ENCODE data around the gene LRRC2.
A peak's percentile ranks its signal among the peaks of the same experiment; 100 is the strongest.

Gene LRRC2

GRCh38 chr3:46574881-46575576, 8.9 kb upstream of the LRRC2 start:
- Mint-ChIP-seq H3K9me3 (no peaks in the 10 kb centered on the region), H3K27me3 (ENCODE audit: low read depth) (peaks cover 22% of the 10 kb centered on the region), H3K4me3 (no peak overlapping the region), H3K4me1 (ENCODE audit: low read depth) (peaks cover 2% of the 10 kb centered on the region), H3K27ac (no peak overlapping the region), H3K36me3 (ENCODE audit: low read depth) (peaks cover 2% of the 10 kb centered on the region)

GRCh38 chr3:46574243-46574646, 8.1 kb upstream of the LRRC2 start:
- Mint-ChIP-seq H3K4me3 (no peak overlapping the region), H3K4me1 (ENCODE audit: low read depth) (peaks cover 2% of the 10 kb centered on the region)

DNA sequence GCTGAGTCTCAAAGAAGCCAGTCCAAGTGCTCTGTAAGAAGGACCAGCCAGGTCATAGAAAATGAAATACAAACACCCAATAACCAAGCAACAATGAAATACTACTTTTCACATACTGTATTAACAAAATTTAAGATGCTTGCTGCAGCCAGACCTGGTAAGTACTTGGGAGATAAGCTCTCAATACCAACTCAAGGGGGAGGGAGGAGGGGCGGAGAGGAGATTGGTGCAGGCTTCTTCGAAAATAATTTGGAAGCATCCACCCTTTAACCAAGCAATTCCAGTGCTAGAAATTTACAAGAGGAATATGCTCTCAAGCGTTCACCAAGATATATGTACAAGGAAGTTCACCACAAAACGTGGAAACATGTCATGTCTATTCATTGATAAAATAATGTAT, 7.6 kb upstream of the LRRC2 start:
- H3K36me3 Mint-ChIP-seq (ENCODE audit: low read depth) = peaks cover 3% of the 10 kb centered on the region
- no peak overlapping the region for H3K27ac Mint-ChIP-seq
- H3K9me3 Mint-ChIP-seq = no peaks in the 10 kb centered on the region
- no peaks in the 10 kb centered on the region for H3K4me1 Mint-ChIP-seq (ENCODE audit: low read depth)
- peaks cover 29% of the 10 kb centered on the region for H3K27me3 Mint-ChIP-seq (ENCODE audit: low read depth)
- no peak overlapping the region for H3K4me3 Mint-ChIP-seq

More at GRCh38 chr3:46574243-46574646, 8.1 kb upstream of the LRRC2 start:
- peaks cover 26% of the 10 kb centered on the region for H3K27me3 Mint-ChIP-seq (ENCODE audit: low read depth)
- no peak overlapping the region for H3K27ac Mint-ChIP-seq
- H3K36me3 Mint-ChIP-seq (ENCODE audit: low read depth) = peaks cover 3% of the 10 kb centered on the region
- H3K9me3 Mint-ChIP-seq = no peaks in the 10 kb centered on the region

DNA sequence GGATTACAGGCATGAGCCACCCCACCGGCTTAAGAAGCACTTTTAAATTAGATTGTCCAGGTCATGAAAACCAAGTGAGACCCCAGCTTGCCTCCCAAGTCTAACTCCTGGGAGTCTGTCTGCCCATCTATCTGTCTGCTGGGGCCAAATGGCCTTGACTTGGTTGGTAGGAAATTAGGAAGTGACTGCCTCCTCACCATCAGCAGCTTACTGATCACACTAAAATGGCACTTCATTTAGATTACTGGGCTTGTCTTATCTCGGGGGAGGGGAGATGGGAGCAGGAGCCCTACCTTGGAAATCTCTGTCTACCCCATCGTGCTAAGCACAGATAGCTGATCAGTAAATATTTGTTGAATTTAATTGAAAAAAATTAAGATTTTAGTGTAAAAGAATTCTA, 5.6 kb upstream of the LRRC2 start:
- Mint-ChIP-seq H3K4me1 (ENCODE audit: low read depth) (no peaks in the 10 kb centered on the region), H3K4me3 (no peak overlapping the region), H3K9me3 (no peaks in the 10 kb centered on the region), H3K27me3 (ENCODE audit: low read depth) (peaks cover 41% of the 10 kb centered on the region), H3K36me3 (ENCODE audit: low read depth) (peaks cover 3% of the 10 kb centered on the region), H3K27ac (no peak overlapping the region)

GRCh38 chr3:46565607-46566039, 479 bp downstream of the LRRC2 start:
- peak overlapping the region; percentile 67 for H3K4me3 Mint-ChIP-seq
- peaks cover 13% of the 10 kb centered on the region for H3K4me1 Mint-ChIP-seq (ENCODE audit: low read depth)
- H3K27ac Mint-ChIP-seq = no peak overlapping the region
- peaks cover 6% of the 10 kb centered on the region for H3K36me3 Mint-ChIP-seq (ENCODE audit: low read depth)
- H3K27me3 Mint-ChIP-seq (ENCODE audit: low read depth) = peaks cover 74% of the 10 kb centered on the region
- H3K9me3 Mint-ChIP-seq = no peaks in the 10 kb centered on the region

- no peak overlapping the region for H3K27ac Mint-ChIP-seq
- H3K36me3 Mint-ChIP-seq (ENCODE audit: low read depth) = peaks cover 6% of the 10 kb centered on the region
- no peaks in the 10 kb centered on the region for H3K9me3 Mint-ChIP-seq
- H3K4me3 Mint-ChIP-seq = peak overlapping the region; percentile 67
- H3K27me3 Mint-ChIP-seq (ENCODE audit: low read depth) = peaks cover 74% of the 10 kb centered on the region
- H3K4me1 Mint-ChIP-seq (ENCODE audit: low read depth) = peaks cover 13% of the 10 kb centered on the region
These were observed 1.0 kb downstream of the LRRC2 start for GRCh38 chr3:46565077-46565476.

DNA sequence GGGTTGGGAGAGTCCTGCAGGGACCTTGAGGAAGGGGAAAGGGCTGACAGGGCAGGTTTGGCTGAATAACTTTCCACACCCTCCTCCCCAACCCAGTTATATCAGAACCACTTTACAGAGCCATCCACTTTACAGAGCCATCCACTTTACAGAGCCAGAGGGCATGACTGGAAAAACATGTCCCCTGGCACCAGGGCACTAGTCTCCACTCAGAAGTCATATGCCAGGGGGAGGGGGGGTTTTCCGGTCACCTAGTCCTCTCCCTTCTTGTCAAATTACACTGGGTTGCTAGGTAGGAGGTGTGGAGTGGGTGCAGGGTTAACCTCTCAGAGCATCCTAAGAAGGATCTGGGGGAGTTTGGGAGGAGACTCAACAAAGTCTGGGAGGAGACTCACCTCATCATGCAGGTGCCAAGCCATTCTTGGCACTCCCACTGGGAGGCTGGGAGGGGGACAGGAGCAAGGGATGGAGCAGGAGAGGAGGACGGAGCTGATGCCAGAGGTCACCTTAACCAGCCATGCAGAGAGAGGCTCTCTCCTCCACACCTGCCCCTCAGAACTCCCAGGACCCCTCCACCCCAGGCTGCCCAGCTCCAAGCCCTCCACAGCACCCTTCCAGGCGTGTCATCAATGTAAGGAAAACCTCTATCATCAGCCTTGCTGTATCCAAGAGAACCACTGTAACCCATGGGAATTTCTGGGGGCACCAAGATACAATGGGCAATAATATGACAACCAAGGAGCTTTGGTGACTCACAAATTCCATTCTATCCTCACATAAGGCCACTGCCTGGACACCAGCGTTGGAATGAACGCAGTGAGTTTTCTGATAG, 1.7 kb downstream of the LRRC2 start:
- Mint-ChIP-seq H3K27ac (no peak overlapping the region), H3K9me3 (no peaks in the 10 kb centered on the region), H3K36me3 (ENCODE audit: low read depth) (peaks cover 5% of the 10 kb centered on the region), H3K4me1 (ENCODE audit: low read depth) (peaks cover 13% of the 10 kb centered on the region), H3K27me3 (ENCODE audit: low read depth) (peaks cover 74% of the 10 kb centered on the region), H3K4me3 (no peak overlapping the region)

DNA sequence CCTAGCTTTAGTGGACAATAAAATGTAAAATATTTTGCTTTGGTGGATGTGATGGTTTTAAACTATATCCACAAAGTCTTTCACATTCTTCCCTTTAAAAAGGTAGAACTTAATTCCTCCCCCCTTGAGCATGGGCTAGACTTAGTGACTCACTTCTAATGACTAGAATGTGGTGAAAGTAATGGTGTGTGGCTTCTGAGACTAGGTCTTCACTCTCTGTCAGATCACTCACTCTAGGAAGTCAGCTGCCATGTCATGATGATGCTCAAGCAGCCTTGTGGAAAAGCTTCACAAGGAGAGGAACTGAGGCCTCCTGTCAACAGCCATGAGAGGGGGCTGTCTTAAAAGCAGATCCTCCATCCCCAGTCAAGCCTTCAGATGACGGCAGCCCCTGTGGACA, 4.2 kb downstream of the LRRC2 start:
- Mint-ChIP-seq H3K9me3 (no peaks in the 10 kb centered on the region), H3K27ac (no peak overlapping the region), H3K4me1 (ENCODE audit: low read depth) (peaks cover 23% of the 10 kb centered on the region), H3K4me3 (no peak overlapping the region), H3K27me3 (ENCODE audit: low read depth) (peaks cover 75% of the 10 kb centered on the region), H3K36me3 (ENCODE audit: low read depth) (peaks cover 5% of the 10 kb centered on the region)

- Mint-ChIP-seq H3K4me1 (ENCODE audit: low read depth) (peaks cover 23% of the 10 kb centered on the region), H3K4me3 (no peak overlapping the region), H3K9me3 (no peaks in the 10 kb centered on the region), H3K27ac (no peak overlapping the region), H3K27me3 (ENCODE audit: low read depth) (peaks cover 78% of the 10 kb centered on the region), H3K36me3 (ENCODE audit: low read depth) (peaks cover 5% of the 10 kb centered on the region)
These were observed 4.6 kb downstream of the LRRC2 start for GRCh38 chr3:46561511-46561910.

DNA sequence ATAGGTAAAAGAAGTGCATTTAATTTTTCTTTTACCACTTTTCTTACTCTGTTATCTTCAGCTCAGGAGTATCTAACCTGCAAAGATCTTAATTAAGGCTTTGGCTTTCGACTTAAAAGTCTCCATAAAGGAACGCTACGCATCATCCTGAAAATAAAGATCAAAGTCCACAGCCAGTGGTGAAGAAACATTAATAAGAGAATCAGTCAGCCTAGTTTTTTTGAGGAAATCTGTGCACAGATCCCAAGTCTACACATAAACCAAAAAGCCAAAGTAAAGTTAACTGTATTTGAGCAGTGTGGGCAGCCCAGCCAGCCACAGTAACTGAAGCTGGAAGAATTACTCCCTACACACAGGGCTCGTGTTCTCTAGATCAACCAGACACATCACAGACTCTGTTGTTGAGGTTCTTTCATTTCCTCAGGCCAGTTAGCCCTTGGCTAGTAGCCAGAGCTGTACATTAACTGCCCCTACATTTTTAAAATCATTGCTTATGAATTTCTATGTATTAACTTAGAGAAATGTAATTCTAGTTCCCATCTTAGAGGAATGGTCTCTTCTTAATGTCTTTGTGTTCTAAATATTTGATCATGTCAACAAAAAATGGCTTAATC, 6.9 kb downstream of the LRRC2 start:
- H3K9me3 Mint-ChIP-seq = no peaks in the 10 kb centered on the region

DNA sequence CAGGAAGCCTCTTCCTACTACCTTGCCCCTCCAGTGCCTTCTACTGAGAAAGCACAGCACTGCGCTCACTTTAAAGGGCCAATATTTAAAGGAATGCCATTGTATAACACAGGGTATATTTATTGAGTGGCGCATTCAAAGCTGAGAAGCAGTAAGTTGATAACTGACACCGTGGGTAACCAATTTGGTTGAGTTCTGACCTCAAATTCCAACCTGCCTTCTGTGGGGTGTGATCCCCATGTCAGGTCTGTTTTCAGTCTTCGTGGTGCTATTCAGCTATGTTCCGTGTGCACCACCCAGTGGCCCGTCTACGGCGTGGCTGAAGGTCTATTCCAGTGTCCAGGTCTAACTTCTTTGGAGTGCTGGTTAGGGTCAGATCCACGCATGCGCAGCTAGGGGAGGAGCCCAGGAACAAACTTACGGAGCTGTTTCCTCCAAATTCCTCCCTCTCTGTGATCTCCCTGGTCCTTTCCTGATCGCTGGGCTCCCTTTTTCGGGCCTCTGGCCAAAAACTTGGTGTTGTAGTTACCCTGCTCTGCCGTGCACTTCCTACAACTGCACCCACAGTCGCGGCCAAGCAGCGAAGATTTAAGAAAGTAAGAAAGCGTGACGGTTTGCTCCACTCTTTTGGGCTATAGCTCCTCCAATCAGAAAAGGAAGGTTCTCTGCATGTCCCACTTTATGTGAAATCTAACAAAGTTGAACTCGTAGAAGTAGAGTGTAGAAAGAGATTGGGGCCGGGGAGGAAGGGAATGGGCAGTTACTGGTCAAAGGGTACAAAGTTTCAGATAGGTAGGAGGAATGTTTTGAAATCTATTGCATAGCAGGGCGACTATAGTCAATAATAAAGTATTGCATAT, 7.7 kb downstream of the LRRC2 start:
- Mint-ChIP-seq H3K9me3 (no peaks in the 10 kb centered on the region), H3K27ac (no peak overlapping the region), H3K27me3 (ENCODE audit: low read depth) (peaks cover 66% of the 10 kb centered on the region), H3K36me3 (ENCODE audit: low read depth) (peaks cover 5% of the 10 kb centered on the region), H3K4me3 (peak overlapping the region; percentile 83), H3K4me1 (ENCODE audit: low read depth) (peaks cover 13% of the 10 kb centered on the region)

More for the DNA sequence above, 6.9 kb downstream of the LRRC2 start:
- peaks cover 13% of the 10 kb centered on the region for H3K4me1 Mint-ChIP-seq (ENCODE audit: low read depth)
- peaks cover 5% of the 10 kb centered on the region for H3K36me3 Mint-ChIP-seq (ENCODE audit: low read depth)
- H3K27me3 Mint-ChIP-seq (ENCODE audit: low read depth) = peaks cover 70% of the 10 kb centered on the region
- H3K27ac Mint-ChIP-seq = no peak overlapping the region
- H3K4me3 Mint-ChIP-seq = no peak overlapping the region

DNA sequence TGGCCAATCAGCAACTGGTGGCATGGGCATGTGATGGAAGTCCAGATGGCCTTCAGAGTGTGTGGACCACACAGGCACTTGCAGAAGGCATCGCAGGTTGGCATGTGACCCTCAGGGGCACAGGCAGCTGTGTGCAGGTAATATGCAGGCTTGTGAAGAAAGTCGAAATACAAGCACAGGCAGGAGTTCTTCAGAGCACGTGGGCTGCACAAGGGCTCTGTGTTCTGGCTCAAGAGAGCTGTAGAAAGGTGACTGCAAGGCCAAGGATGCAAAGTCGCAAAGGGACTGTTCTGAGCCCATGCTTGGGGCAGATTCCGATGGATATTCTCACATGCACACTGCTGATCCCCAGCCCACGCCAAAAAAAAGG, 8.3 kb downstream of the LRRC2 start:
- Mint-ChIP-seq H3K4me3 (no peak overlapping the region), H3K4me1 (ENCODE audit: low read depth) (peaks cover 13% of the 10 kb centered on the region), H3K27me3 (ENCODE audit: low read depth) (peaks cover 64% of the 10 kb centered on the region), H3K9me3 (no peaks in the 10 kb centered on the region), H3K36me3 (ENCODE audit: low read depth) (no peaks in the 10 kb centered on the region), H3K27ac (no peak overlapping the region)

- H3K36me3 Mint-ChIP-seq (ENCODE audit: low read depth) = no peaks in the 10 kb centered on the region
These were observed 12.9 kb downstream of the LRRC2 start for GRCh38 chr3:46553154-46553553.

GRCh38 chr3:46552538-46552937, 13.6 kb downstream of the LRRC2 start:
- Mint-ChIP-seq H3K36me3 (ENCODE audit: low read depth) (no peaks in the 10 kb centered on the region), H3K27ac (no peak overlapping the region), H3K9me3 (no peaks in the 10 kb centered on the region), H3K4me1 (ENCODE audit: low read depth) (peaks cover 10% of the 10 kb centered on the region), H3K4me3 (no peak overlapping the region), H3K27me3 (ENCODE audit: low read depth) (peaks cover 55% of the 10 kb centered on the region)

More at GRCh38 chr3:46553154-46553553, 12.9 kb downstream of the LRRC2 start:
- Mint-ChIP-seq H3K4me3 (no peak overlapping the region), H3K27me3 (ENCODE audit: low read depth) (peaks cover 55% of the 10 kb centered on the region), H3K27ac (no peak overlapping the region), H3K9me3 (no peaks in the 10 kb centered on the region), H3K4me1 (ENCODE audit: low read depth) (peaks cover 11% of the 10 kb centered on the region)

Measured in T-helper 1 cell treated with Interleukin-12 subunit alpha and Interleukin-12 subunit beta and Interleukin-4 antibody, amounts not matched to agents 30 μg/mL and 1 μg/mL, for 36 hours (primary cell).